GM12801 (cell line): ENCODE data around the gene WWOX.

ENCODE experiments used
- CTCF ChIP-seq: IDR thresholded peaks from one replicate; pipeline ENCODE4 v1.5.1; 2011; ENCODE audit warnings: control low read depth; ENCODE audit not compliant: insufficient read length; ENCODE audit errors: extremely low read depth

The WWOX gene

GRCh38 chr16:78563905-78564304 is 464.5 kb downstream of the WWOX start:
- no peak for TF ChIP-seq CTCF

GRCh38 chr16:78566397-78567073 is 467.1 kb downstream of the WWOX start:
- no peak for TF ChIP-seq CTCF

- TF ChIP-seq CTCF: no peak
Measured at GRCh38 chr16:78570399-78571141, 471.1 kb downstream of the WWOX start.

- no peak for TF ChIP-seq CTCF
Measured at GRCh38 chr16:78571434-78571833, 472.0 kb downstream of the WWOX start.

GRCh38 chr16:78571898-78572358 is 472.5 kb downstream of the WWOX start:
- no peak for TF ChIP-seq CTCF

- no peak for TF ChIP-seq CTCF
Measured at GRCh38 chr16:78574571-78574970, 475.1 kb downstream of the WWOX start.

- TF ChIP-seq CTCF: no peak
Measured at GRCh38 chr16:78576941-78577340, 477.5 kb downstream of the WWOX start.
